ENCODE measurements around the gene ATP2B2. TPM values are rescaled to one million over a fixed set of nuclear protein-coding genes. Genes with fewer than 3 reads are reported as not detected.
A peak's percentile ranks its signal among the peaks of the same experiment; 100 is the strongest.

The ATP2B2 gene
- total and polyA plus RNA-seq, 5 experiments from 2014 or later: not detected

- Mint-ChIP-seq H3K36me3 (peaks cover 0 to 6% (median 0%) of the 10 kb centered on the region in 3 donors), H3K27me3 (peaks cover 0 to 4% (median 0%) of the 10 kb centered on the region in 5 donors), H3K27ac (no peak overlapping the region), H3K9me3 (peaks cover 0 to 16% (median 8%) of the 10 kb centered on the region in 9 donors), H3K4me3 (no peak overlapping the region), H3K4me1 (no peaks in the 10 kb centered on the region)
- ATAC-seq (no peak), DNase-seq (no peak)
- POLR2A ChIA-PET: no interaction called here
Measured at GRCh38 chr3:10480871-10481378, 24.5 kb downstream of the ATP2B2 start.

- peaks cover 0 to 16% (median 8%) of the 10 kb centered on the region in 9 donors for H3K9me3 Mint-ChIP-seq
Measured at GRCh38 chr3:10479311-10479710, 26.1 kb downstream of the ATP2B2 start.

GRCh38 chr3:10475983-10476382 is 29.4 kb downstream of the ATP2B2 start:
- POLR2A ChIA-PET: no interaction called here
- H3K4me3 Mint-ChIP-seq: no peak overlapping the region

More at GRCh38 chr3:10479311-10479710, 26.1 kb downstream of the ATP2B2 start:
- Mint-ChIP-seq H3K4me3 (no peak overlapping the region), H3K36me3 (peaks cover 0 to 6% (median 0%) of the 10 kb centered on the region in 3 donors), H3K27me3 (peaks cover 0 to 4% (median 0%) of the 10 kb centered on the region in 5 donors), H3K4me1 (no peaks in the 10 kb centered on the region), H3K27ac (peak overlapping the region in 2 of 10 donors; percentile 10 to 44)
- POLR2A ChIA-PET: no interaction called here
- ATAC-seq: no peak
- no peak for DNase-seq

GRCh38 chr3:10474847-10475246 is 30.5 kb downstream of the ATP2B2 start:
- H3K36me3 Mint-ChIP-seq: peaks cover 0 to 6% (median 0%) of the 10 kb centered on the region in 3 donors
- DNase-seq (no peak), ATAC-seq (no peak)

More at GRCh38 chr3:10475983-10476382, 29.4 kb downstream of the ATP2B2 start:
- Mint-ChIP-seq H3K27me3 (peaks cover 3 to 22% (median 19%) of the 10 kb centered on the region in 5 donors), H3K27ac (no peak overlapping the region), H3K4me1 (peaks cover 0 to 3% (median 0%) of the 10 kb centered on the region in 4 donors), H3K9me3 (peaks cover 0 to 16% (median 8%) of the 10 kb centered on the region in 9 donors), H3K36me3 (peaks cover 0 to 6% (median 0%) of the 10 kb centered on the region in 3 donors)
- no peak for DNase-seq
- no peak for ATAC-seq

GRCh38 chr3:10474275-10474646 is 31.1 kb downstream of the ATP2B2 start:
- ATAC-seq: no peak
- Mint-ChIP-seq H3K27ac (no peak overlapping the region), H3K9me3 (peaks cover 0 to 13% (median 8%) of the 10 kb centered on the region in 9 donors), H3K36me3 (peaks cover 0 to 6% (median 0%) of the 10 kb centered on the region in 3 donors), H3K4me3 (no peak overlapping the region), H3K27me3 (peaks cover 12 to 39% (median 32%) of the 10 kb centered on the region in 5 donors), H3K4me1 (peaks cover 0 to 3% (median 1%) of the 10 kb centered on the region in 4 donors)
- POLR2A ChIA-PET: no interaction called here
- no peak for DNase-seq

More at GRCh38 chr3:10474847-10475246, 30.5 kb downstream of the ATP2B2 start:
- no peak overlapping the region for H3K27ac Mint-ChIP-seq
- H3K27me3 Mint-ChIP-seq: peaks cover 10 to 33% (median 28%) of the 10 kb centered on the region in 5 donors
- peaks cover 0 to 3% (median 1%) of the 10 kb centered on the region in 4 donors for H3K4me1 Mint-ChIP-seq
- no peak overlapping the region for H3K4me3 Mint-ChIP-seq
- H3K9me3 Mint-ChIP-seq: peaks cover 0 to 16% (median 8%) of the 10 kb centered on the region in 9 donors
- POLR2A ChIA-PET: no interaction called here

- Mint-ChIP-seq H3K27ac (no peak overlapping the region), H3K36me3 (peaks cover 0 to 4% (median 0%) of the 10 kb centered on the region in 3 donors), H3K4me1 (peaks cover 0 to 3% (median 1%) of the 10 kb centered on the region in 4 donors), H3K27me3 (peaks cover 12 to 45% (median 34%) of the 10 kb centered on the region in 5 donors), H3K9me3 (peaks cover 0 to 8% (median 6%) of the 10 kb centered on the region in 9 donors), H3K4me3 (no peak overlapping the region)
- ATAC-seq (no peak), DNase-seq (no peak)
- POLR2A ChIA-PET: no interaction called here
Measured at GRCh38 chr3:10473581-10474274, 31.7 kb downstream of the ATP2B2 start.

- Mint-ChIP-seq H3K4me3 (no peak overlapping the region), H3K27ac (no peak overlapping the region), H3K27me3 (peaks cover 12 to 52% (median 31%) of the 10 kb centered on the region in 5 donors), H3K4me1 (peaks cover 0 to 3% (median 1%) of the 10 kb centered on the region in 4 donors), H3K9me3 (peaks cover 0 to under 1% (median 0%) of the 10 kb centered on the region in 9 donors), H3K36me3 (no peaks in the 10 kb centered on the region)
- DNase-seq (no peak), ATAC-seq (no peak)
- POLR2A ChIA-PET: no interaction called here
Measured at GRCh38 chr3:10472877-10473440, 32.4 kb downstream of the ATP2B2 start.

- Mint-ChIP-seq H3K9me3 (no peaks in the 10 kb centered on the region), H3K36me3 (no peaks in the 10 kb centered on the region), H3K4me3 (no peak overlapping the region), H3K27ac (peak overlapping the region in 1 of 10 donors; percentile 30), H3K4me1 (peaks cover 0 to 3% (median 1%) of the 10 kb centered on the region in 4 donors), H3K27me3 (peaks cover 13 to 58% (median 33%) of the 10 kb centered on the region in 5 donors)
- ATAC-seq: no peak
- POLR2A ChIA-PET: interaction anchor here (0.7 kb wide), 1 partner anchor 232 kb away, joined by 3 read pairs; no protein-coding TSS in a partner anchor
- no peak for DNase-seq
Measured at GRCh38 chr3:10471054-10471688, 34.2 kb downstream of the ATP2B2 start.

- no peaks in the 10 kb centered on the region for H3K36me3 Mint-ChIP-seq
- no peak for ATAC-seq
- no peak overlapping the region for H3K27ac Mint-ChIP-seq
- H3K9me3 Mint-ChIP-seq: no peaks in the 10 kb centered on the region
- no peak overlapping the region for H3K4me3 Mint-ChIP-seq
- H3K27me3 Mint-ChIP-seq: peaks cover 13 to 58% (median 34%) of the 10 kb centered on the region in 5 donors
- no peak for DNase-seq
- POLR2A ChIA-PET: no interaction called here
- H3K4me1 Mint-ChIP-seq: peaks cover 0 to 3% (median 1%) of the 10 kb centered on the region in 4 donors
Measured at GRCh38 chr3:10470120-10471053, 35.0 kb downstream of the ATP2B2 start.

GRCh38 chr3:10469441-10470119 is 35.8 kb downstream of the ATP2B2 start:
- no peak for ATAC-seq
- no peak overlapping the region for H3K27ac Mint-ChIP-seq
- DNase-seq: no peak
- peaks cover 13 to 58% (median 34%) of the 10 kb centered on the region in 5 donors for H3K27me3 Mint-ChIP-seq
- no peaks in the 10 kb centered on the region for H3K36me3 Mint-ChIP-seq
- H3K4me3 Mint-ChIP-seq: no peak overlapping the region
- H3K9me3 Mint-ChIP-seq: no peaks in the 10 kb centered on the region
- POLR2A ChIA-PET: no interaction called here
- peaks cover 0 to 3% (median 1%) of the 10 kb centered on the region in 4 donors for H3K4me1 Mint-ChIP-seq

GRCh38 chr3:10468613-10469354 is 36.6 kb downstream of the ATP2B2 start:
- Mint-ChIP-seq H3K9me3 (no peaks in the 10 kb centered on the region), H3K27ac (no peak overlapping the region), H3K27me3 (peaks cover 13 to 58% (median 34%) of the 10 kb centered on the region in 5 donors), H3K36me3 (no peaks in the 10 kb centered on the region), H3K4me3 (no peak overlapping the region), H3K4me1 (peaks cover 0 to 3% (median 1%) of the 10 kb centered on the region in 4 donors)
- ATAC-seq (no peak), DNase-seq (no peak)
- POLR2A ChIA-PET: no interaction called here

All from naive thymus-derived CD8-positive, alpha-beta T cell (primary cell).